VCaP (cell line): ENCODE measurements around the gene CERKL.

ENCODE experiments used
- H3K27ac ChIP-seq: fragments of 450-650 bp; 2 replicates; pipeline ENCODE4 v1.5.1; 2017
- CTCF ChIP-seq: fragments of 450-650 bp; conservative IDR thresholded peaks from 2 replicates; pipeline ENCODE4 v1.5.1; 2017; ENCODE audit warnings: mild to moderate bottlenecking, moderate library complexity

Gene CERKL

GRCh38 chr2:181655519-181655918 lies 1.4 kb downstream of the CERKL start:
- TF ChIP-seq CTCF, result no peak
- no peak overlapping the region for H3K27ac ChIP-seq

- no peak for TF ChIP-seq CTCF
These were observed 7.4 kb downstream of the CERKL start for GRCh38 chr2:181649436-181649979.

GRCh38 chr2:181648478-181649155 lies 8.3 kb downstream of the CERKL start:
- TF ChIP-seq CTCF, result no peak
- H3K27ac ChIP-seq, result no peak overlapping the region

More at GRCh38 chr2:181649436-181649979, 7.4 kb downstream of the CERKL start:
- H3K27ac ChIP-seq, result no peak overlapping the region

- H3K27ac ChIP-seq, result no peak overlapping the region
- no peak for TF ChIP-seq CTCF
These were observed 10.4 kb downstream of the CERKL start for GRCh38 chr2:181646415-181646987.

- TF ChIP-seq CTCF, result no peak
- H3K27ac ChIP-seq, result no peak overlapping the region
These were observed 13.8 kb downstream of the CERKL start for GRCh38 chr2:181643151-181643550.

- H3K27ac ChIP-seq, result no peak overlapping the region
- TF ChIP-seq CTCF, result no peak
These were observed 14.8 kb downstream of the CERKL start for GRCh38 chr2:181642086-181642485.

- no peak overlapping the region for H3K27ac ChIP-seq
- no peak for TF ChIP-seq CTCF
These were observed 17.2 kb downstream of the CERKL start for GRCh38 chr2:181639686-181640085.
